SK-N-SH (cell line): Measurements from ENCODE around the gene CACNA1A. TPM values are rescaled to one million over a fixed set of nuclear protein-coding genes. Genes with fewer than 3 reads are reported as not detected.

Source experiments
- CTCF ChIA-PET: fragments of 300-600, 350-600 bp; formaldehyde crosslinking; extraction: SDS; loops from one replicate; lab custom pipeline; 2021; lab: Yijun Ruan, JAX
- POLR2A ChIA-PET: fragments of 350-600 bp; sonication (Branson Sonifier 250); formaldehyde crosslinking; extraction: SDS; loops from one replicate; lab custom pipeline; 2020; ENCODE audit warnings: antibody characterized with exemption, inconsistent platforms; lab: Yijun Ruan, JAX
- DNase-seq: peaks from one replicate; pipeline ENCODE4 v3.0.0; 2012
- H2AFZ ChIP-seq: fragments of 200-600 bp; sonication (generic); 2 replicates; pipeline ENCODE4 v1.8.1; 2016; ENCODE audit warnings: antibody characterized with exemption, mild to moderate bottlenecking, low read depth
- H3F3A ChIP-seq: fragments of 200-600 bp; sonication (generic); replicated peaks from 2 replicates; pipeline ENCODE3; 2016; ENCODE audit warnings: antibody characterized with exemption, mild to moderate bottlenecking; ENCODE audit not compliant: insufficient read depth
- H3K27ac ChIP-seq, 2 experiments: fragments of 200-500 bp in 1 of 2; fragments of 200-600 bp in 1 of 2; sonication (Bioruptor generic) in 1 of 2; sonication (generic), shearing (Covaris generic) in 1 of 2; 2 replicates each; pipeline versions ENCODE4 v1.5.1 to v1.6.1; 2014 to 2016; ENCODE audit warnings: low read depth in 2 of 2, inconsistent platforms in 1 of 2, low read length in 1 of 2, mild to moderate bottlenecking in 1 of 2, mixed read lengths in 1 of 2
- H3K27me3 ChIP-seq: fragments of 200-600 bp; sonication (generic), shearing (Covaris generic); 2 replicates; pipeline ENCODE4 v1.6.1; 2016; ENCODE audit warnings: mixed run types; ENCODE audit not compliant: insufficient read depth
- H3K36me3 ChIP-seq, 2 experiments: fragments of 200-500 bp in 1 of 2; fragments of 200-600 bp in 1 of 2; sonication (Bioruptor generic) in 1 of 2; sonication (generic) in 1 of 2; replicated peaks in 1 of 2; 2 replicates each; pipeline versions ENCODE3 to v1.5.1; 2014 to 2016; ENCODE audit warnings: low read length in 1 of 2, mild to moderate bottlenecking in 1 of 2; ENCODE audit not compliant: insufficient read depth in 2 of 2, control insufficient read depth in 1 of 2
- H3K4me1 ChIP-seq, 2 experiments: fragments of 200-500 bp in 1 of 2; fragments of 200-600 bp in 1 of 2; sonication (Bioruptor generic) in 1 of 2; sonication (generic), shearing (Covaris generic) in 1 of 2; 2 replicates each; pipeline versions ENCODE4 v1.5.1 to v1.6.1; 2014 to 2016; ENCODE audit warnings: low read depth in 1 of 2, low read length in 1 of 2, mixed run types in 1 of 2; ENCODE audit not compliant: insufficient read depth in 2 of 2, control insufficient read depth in 1 of 2
- H3K4me2 ChIP-seq: fragments of 200-600 bp; sonication (generic), shearing (Covaris generic); 2 replicates; pipeline ENCODE4 v1.6.1; 2017; ENCODE audit warnings: mixed run types
- H3K4me3 ChIP-seq, 2 experiments: fragments of 200-500 bp in 1 of 2; fragments of 200-600 bp in 1 of 2; sonication (Bioruptor generic) in 1 of 2; sonication (generic), shearing (Covaris generic) in 1 of 2; 2 replicates each; pipeline versions ENCODE4 v1.5.1 to v1.8.1; 2014 to 2016; ENCODE audit warnings: low read depth in 2 of 2, inconsistent platforms in 1 of 2, low read length in 1 of 2, mild to moderate bottlenecking in 1 of 2, mixed read lengths in 1 of 2, moderate library complexity in 1 of 2
- H3K79me2 ChIP-seq: fragments of 200-600 bp; sonication (generic); 2 replicates; pipeline ENCODE4 v1.8.1; 2017; ENCODE audit warnings: mild to moderate bottlenecking; ENCODE audit not compliant: insufficient read depth
- H3K9ac ChIP-seq: fragments of 200-600 bp; sonication (generic); 2 replicates; pipeline ENCODE4 v1.6.1; 2017; ENCODE audit warnings: mixed run types
- H3K9me2 ChIP-seq: fragments of 200-600 bp; sonication (generic); 2 replicates; pipeline ENCODE4 v1.6.1; 2017; ENCODE audit warnings: mixed run types
- H3K9me3 ChIP-seq: fragments of 200-600 bp; sonication (generic); 2 replicates; pipeline ENCODE4 v1.6.1; 2017; ENCODE audit warnings: mixed run types, mild to moderate bottlenecking, moderate library complexity
- H4K20me1 ChIP-seq: fragments of 200-600 bp; sonication (generic); 2 replicates; pipeline ENCODE4 v1.6.1; 2017; ENCODE audit warnings: mild to moderate bottlenecking, mixed run types; ENCODE audit not compliant: insufficient read depth
- EP300 ChIP-seq, 2 experiments: IDR thresholded peaks; 2 replicates each; pipeline versions ENCODE4 v1.4.0 to v1.6.1; 2012; ENCODE audit warnings: borderline replicate concordance in 1 of 2, low read depth in 1 of 2, low read length in 1 of 2
- EZH2phosphoT487 ChIP-seq: fragments of 200-600 bp; sonication (generic); IDR thresholded peaks from 2 replicates; pipeline ENCODE4 v1.6.1; 2017; ENCODE audit warnings: low read depth, mixed run types, mild to moderate bottlenecking, antibody characterized with exemption, moderate library complexity, borderline replicate concordance
- FOSL2 ChIP-seq: IDR thresholded peaks from 2 replicates; pipeline ENCODE4 v1.4.0; 2012; ENCODE audit warnings: low read depth, mild to moderate bottlenecking, moderate library complexity, borderline replicate concordance
- FOXJ3 ChIP-seq: sonication (generic); formaldehyde crosslinking; IDR thresholded peaks from 2 replicates; pipeline ENCODE4 v1.5.1; 2020; ENCODE audit warnings: mild to moderate bottlenecking, missing genetic modification reagents
- FOXM1 ChIP-seq: IDR thresholded peaks from 2 replicates; pipeline ENCODE4 v1.4.0; 2012; ENCODE audit warnings: low read depth, mild to moderate bottlenecking
- JUND ChIP-seq: IDR thresholded peaks from 2 replicates; pipeline ENCODE4 v1.4.0; 2012
- MEF2A ChIP-seq: IDR thresholded peaks from 2 replicates; pipeline ENCODE4 v1.4.0; 2012; ENCODE audit warnings: low read depth, borderline replicate concordance
- NRF1 ChIP-seq: IDR thresholded peaks from 2 replicates; pipeline ENCODE4 v1.6.1; 2012; ENCODE audit warnings: low read depth, mild to moderate bottlenecking, low read length
- POLR2AphosphoS5 ChIP-seq: IDR thresholded peaks from 2 replicates; pipeline ENCODE4 v1.6.1; 2012; ENCODE audit warnings: low read depth, low read length
- RAD21 ChIP-seq: IDR thresholded peaks from 2 replicates; pipeline ENCODE4 v1.6.1; 2012; ENCODE audit warnings: mild to moderate bottlenecking, low read length
- RFX5 ChIP-seq: IDR thresholded peaks from 2 replicates; pipeline ENCODE4 v1.6.1; 2012; ENCODE audit warnings: mild to moderate bottlenecking, improper control_type of control experiment, low read length
- TAF1 ChIP-seq: IDR thresholded peaks from 2 replicates; pipeline ENCODE4 v1.6.1; 2012; ENCODE audit warnings: low read depth, mild to moderate bottlenecking, low read length, moderate library complexity, borderline replicate concordance
- TCF12 ChIP-seq: IDR thresholded peaks from 2 replicates; pipeline ENCODE4 v1.4.0; 2012
- YY1 ChIP-seq: IDR thresholded peaks from 2 replicates; pipeline ENCODE4 v1.4.0; 2012; ENCODE audit warnings: low read depth, mild to moderate bottlenecking
- WGBS: methylation state at CpG from one replicate; pipeline ENCODE4 v1.1.6; 2017; ENCODE audit warnings: low lambda C conversion rate; 5-methylcytosine and 5-hydroxymethylcytosine counted together
- polyA plus RNA-seq, 3 experiments: library from polyadenylated mRNA; depleted of rRNA; stranded (reverse); fragments of >200 nt; gene quantifications; 2 replicates each; pipeline ENCODE4 v1.2.3, GENCODE V29; 2012
- TF ChIP-seq, protein P1 (sequence below): IDR thresholded peaks from 2 replicates; pipeline ENCODE4; 2012
- TF ChIP-seq, protein P2 (sequence below): IDR thresholded peaks from 2 replicates; pipeline ENCODE4 v1.4.0; 2012; ENCODE audit warnings: low read depth
- TF ChIP-seq, protein P3 (sequence below): IDR thresholded peaks from 2 replicates; pipeline ENCODE4 v1.4.0; 2012; ENCODE audit warnings: low read depth, borderline replicate concordance

CACNA1A gene
- polyA plus RNA-seq, 1 of the 3 experiments (the other 2 are of a cell fraction) = 1.3 TPM

DNA sequence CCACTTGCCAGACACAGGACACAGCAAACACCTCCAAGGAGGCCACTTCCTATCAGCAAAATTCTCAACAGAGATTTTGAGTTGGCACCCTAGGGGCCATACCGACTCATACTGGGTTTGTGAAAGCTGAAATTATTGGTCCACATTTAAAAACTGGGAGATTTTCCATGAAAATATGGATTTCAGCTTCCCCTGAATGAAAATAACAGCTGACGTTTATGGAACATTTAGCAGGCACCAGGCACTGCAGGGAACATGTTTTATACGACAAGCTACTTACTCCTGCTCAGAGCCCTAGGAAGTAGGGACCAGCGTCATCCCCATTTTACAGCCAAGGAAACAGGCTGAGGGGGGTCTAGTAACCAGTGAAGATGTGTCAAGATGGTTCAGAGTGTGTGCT is 186.8 kb downstream of the CACNA1A start:
- Histone ChIP-seq H3K79me2 (no peaks in the 10 kb centered on the region), H3K27me3 (peaks cover 26% of the 10 kb centered on the region; the same call in 1 of the 2 replicates), H3K4me2 (no peak overlapping the region), H3K27ac (no peak overlapping the region), H3K9me2 (no peaks in the 10 kb centered on the region), H3F3A (no peaks in the 10 kb centered on the region), H3K9ac (no peak overlapping the region), H3K9me3 (no peaks in the 10 kb centered on the region), H4K20me1 (no peaks in the 10 kb centered on the region), H3K36me3 (no peaks in the 10 kb centered on the region), H3K4me3 (no peak overlapping the region), H3K4me1 (no peaks in the 10 kb centered on the region), H2AFZ (no peak overlapping the region)
- CTCF ChIA-PET = no interaction called here
- no peak for DNase-seq
- POLR2A ChIA-PET = no interaction called here
- TF ChIP-seq FOXJ3 (no peak), EZH2phosphoT487 (no peak), YY1 (no peak), FOXM1 (no peak)
- 2% methylated on average over 4 of the region's 4 CpGs for WGBS

DNA sequence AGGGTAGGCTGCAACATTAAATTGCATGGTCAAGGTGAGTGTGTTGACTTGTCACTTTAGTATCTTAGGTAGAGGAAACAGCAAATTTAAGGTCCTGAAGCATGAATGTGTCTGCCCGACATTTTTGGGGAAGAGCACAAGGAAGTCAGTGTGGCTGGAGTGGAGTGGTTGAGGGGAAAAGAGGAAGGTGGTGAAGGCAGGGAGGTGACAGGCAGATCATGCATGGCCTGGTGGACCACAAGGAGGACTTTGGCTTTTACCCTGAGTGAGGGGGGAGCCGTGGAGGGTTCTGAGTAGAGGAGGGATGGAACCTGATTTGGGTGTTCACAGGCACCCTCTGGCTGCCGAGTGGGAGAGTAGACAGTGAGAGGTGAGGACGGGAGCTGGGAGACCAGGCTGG is 188.1 kb downstream of the CACNA1A start:
- H3K27ac ChIP-seq = no peak overlapping the region
- DNase-seq = no peak
- H3K9me3 ChIP-seq = no peaks in the 10 kb centered on the region
- no peak overlapping the region for H2AFZ ChIP-seq
- ChIA-PET POLR2A (no interaction called here), CTCF (no interaction called here)
- no peaks in the 10 kb centered on the region for H3K9me2 ChIP-seq
- no peak overlapping the region for H3K4me2 ChIP-seq
- no peaks in the 10 kb centered on the region for H3K36me3 ChIP-seq
- H3K79me2 ChIP-seq = no peaks in the 10 kb centered on the region
- no peaks in the 10 kb centered on the region for H3K4me1 ChIP-seq
- TF ChIP-seq EP300 (IDR thresholded peaks at IDR 0.05; ENCODE audit: borderline replicate concordance in 1 of 2, low read depth in 1 of 2, low read length in 1 of 2) = no peak
- peaks cover 26% of the 10 kb centered on the region; the same call in 1 of the 2 replicates for H3K27me3 ChIP-seq
- H3F3A ChIP-seq = no peaks in the 10 kb centered on the region
- H4K20me1 ChIP-seq = no peaks in the 10 kb centered on the region
- no peak overlapping the region for H3K9ac ChIP-seq
- no peak overlapping the region for H3K4me3 ChIP-seq
- WGBS = 0% methylated on average over 4 of the region's 4 CpGs

DNA sequence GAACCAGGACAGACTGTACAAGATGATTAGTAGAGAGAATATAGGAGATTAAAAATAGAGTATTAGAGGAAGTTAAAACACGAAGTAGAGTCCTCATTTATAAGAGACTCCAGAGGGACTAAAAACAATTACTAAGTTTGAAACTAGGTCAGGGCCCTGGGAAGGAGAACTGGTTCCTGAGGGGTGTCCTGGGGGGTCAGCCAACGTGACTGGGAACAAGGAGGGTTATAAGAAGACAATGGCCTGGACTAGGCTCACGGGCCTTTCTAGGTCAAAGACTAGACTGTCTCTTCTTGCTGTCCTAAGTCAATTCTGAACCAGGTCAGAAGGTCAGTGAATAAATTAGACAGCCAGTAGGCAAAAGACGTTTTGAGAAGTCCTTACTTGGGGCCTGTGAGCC is 190.8 kb downstream of the CACNA1A start:
- no peak overlapping the region for H3K27ac ChIP-seq
- H4K20me1 ChIP-seq = no peaks in the 10 kb centered on the region
- H3K4me2 ChIP-seq = no peak overlapping the region
- H3K9ac ChIP-seq = no peak overlapping the region
- H3K36me3 ChIP-seq = no peaks in the 10 kb centered on the region
- H2AFZ ChIP-seq = no peak overlapping the region
- H3K4me3 ChIP-seq = no peak overlapping the region
- POLR2A ChIA-PET = no interaction called here
- TF ChIP-seq RAD21 (no peak), EP300 (IDR thresholded peaks at IDR 0.05; ENCODE audit: borderline replicate concordance in 1 of 2, low read depth in 1 of 2, low read length in 1 of 2) (no peak), RFX5 (no peak), FOXM1 (no peak), FOSL2 (no peak), POLR2AphosphoS5 (no peak), TAF1 (no peak), JUND (no peak), TCF12 (no peak), NRF1 (no peak), EZH2phosphoT487 (no peak), MEF2A (no peak)
- TF ChIP-seq, protein P1, sequence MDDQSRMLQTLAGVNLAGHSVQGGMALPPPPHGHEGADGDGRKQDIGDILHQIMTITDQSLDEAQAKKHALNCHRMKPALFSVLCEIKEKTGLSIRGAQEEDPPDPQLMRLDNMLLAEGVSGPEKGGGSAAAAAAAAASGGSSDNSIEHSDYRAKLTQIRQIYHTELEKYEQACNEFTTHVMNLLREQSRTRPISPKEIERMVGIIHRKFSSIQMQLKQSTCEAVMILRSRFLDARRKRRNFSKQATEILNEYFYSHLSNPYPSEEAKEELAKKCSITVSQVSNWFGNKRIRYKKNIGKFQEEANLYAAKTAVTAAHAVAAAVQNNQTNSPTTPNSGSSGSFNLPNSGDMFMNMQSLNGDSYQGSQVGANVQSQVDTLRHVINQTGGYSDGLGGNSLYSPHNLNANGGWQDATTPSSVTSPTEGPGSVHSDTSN = no peak
- TF ChIP-seq, protein P2, sequence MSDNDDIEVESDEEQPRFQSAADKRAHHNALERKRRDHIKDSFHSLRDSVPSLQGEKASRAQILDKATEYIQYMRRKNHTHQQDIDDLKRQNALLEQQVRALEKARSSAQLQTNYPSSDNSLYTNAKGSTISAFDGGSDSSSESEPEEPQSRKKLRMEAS = no peak
- TF ChIP-seq, protein P3, sequence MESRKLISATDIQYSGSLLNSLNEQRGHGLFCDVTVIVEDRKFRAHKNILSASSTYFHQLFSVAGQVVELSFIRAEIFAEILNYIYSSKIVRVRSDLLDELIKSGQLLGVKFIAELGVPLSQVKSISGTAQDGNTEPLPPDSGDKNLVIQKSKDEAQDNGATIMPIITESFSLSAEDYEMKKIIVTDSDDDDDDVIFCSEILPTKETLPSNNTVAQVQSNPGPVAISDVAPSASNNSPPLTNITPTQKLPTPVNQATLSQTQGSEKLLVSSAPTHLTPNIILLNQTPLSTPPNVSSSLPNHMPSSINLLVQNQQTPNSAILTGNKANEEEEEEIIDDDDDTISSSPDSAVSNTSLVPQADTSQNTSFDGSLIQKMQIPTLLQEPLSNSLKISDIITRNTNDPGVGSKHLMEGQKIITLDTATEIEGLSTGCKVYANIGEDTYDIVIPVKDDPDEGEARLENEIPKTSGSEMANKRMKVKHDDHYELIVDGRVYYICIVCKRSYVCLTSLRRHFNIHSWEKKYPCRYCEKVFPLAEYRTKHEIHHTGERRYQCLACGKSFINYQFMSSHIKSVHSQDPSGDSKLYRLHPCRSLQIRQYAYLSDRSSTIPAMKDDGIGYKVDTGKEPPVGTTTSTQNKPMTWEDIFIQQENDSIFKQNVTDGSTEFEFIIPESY = no peak
- H3K27me3 ChIP-seq = peaks cover 26% of the 10 kb centered on the region; the same call in 1 of the 2 replicates
- no peaks in the 10 kb centered on the region for H3K79me2 ChIP-seq
- H3K9me3 ChIP-seq = no peaks in the 10 kb centered on the region
- 0% methylated on average over 4 of the region's 4 CpGs for WGBS
- CTCF ChIA-PET = no interaction called here
- no peak for DNase-seq
- H3K4me1 ChIP-seq = no peaks in the 10 kb centered on the region
- no peaks in the 10 kb centered on the region for H3K9me2 ChIP-seq
- H3F3A ChIP-seq = no peaks in the 10 kb centered on the region
